Neural crest cell (in vitro differentiated cells): ENCODE data around the gene LSS. TPM values are rescaled to one million over a fixed set of nuclear protein-coding genes. Genes with fewer than 3 reads are reported as not detected.
"Not testable (repeated sequence)": the region's sequence is repeated elsewhere in the genome, so short reads cannot be mapped to it uniquely, and the experiment has no call there.

Source experiments
- DNase-seq: peaks from one replicate; pipeline ENCODE4 v3.0.0; 2021; ENCODE audit warnings: low read depth, mixed read lengths, low spot score
- H3K27ac Mint-ChIP-seq: one replicate; pipeline ENCODE4 v1.8.0; 2021; ENCODE audit warnings: mild to moderate bottlenecking, mixed read lengths; ENCODE audit not compliant: unreplicated experiment
- H3K27me3 Mint-ChIP-seq: 2 replicates; pipeline ENCODE4 v1.8.0; 2021; ENCODE audit warnings: low read depth, mild to moderate bottlenecking, mixed read lengths
- H3K36me3 Mint-ChIP-seq: 2 replicates; pipeline ENCODE4 v1.8.0; 2021; ENCODE audit warnings: low read depth, mild to moderate bottlenecking, mixed read lengths
- H3K4me1 Mint-ChIP-seq: 2 replicates; pipeline ENCODE4 v1.8.0; 2021; ENCODE audit warnings: mixed read lengths
- H3K4me3 Mint-ChIP-seq: one replicate; pipeline ENCODE4 v1.8.0; 2021; ENCODE audit warnings: mild to moderate bottlenecking, mixed read lengths
- H3K9me3 Mint-ChIP-seq: 2 replicates; pipeline ENCODE4 v1.8.0; 2021; ENCODE audit warnings: mixed read lengths
- total RNA-seq: library from RNA; stranded (reverse); gene quantifications from 2 replicates; pipeline ENCODE4 v1.2.1, GENCODE V29; 2021
- TF ChIP-seq, protein P1 (sequence below): fragments of 200-600 bp; sonication (generic); conservative IDR thresholded peaks from 2 replicates; pipeline ENCODE4 v1.5.0; 2021; ENCODE audit warnings: antibody characterized with exemption, mild to moderate bottlenecking

The LSS gene
- total RNA-seq, 1 donor from 2014 or later = 225 TPM

DNA sequence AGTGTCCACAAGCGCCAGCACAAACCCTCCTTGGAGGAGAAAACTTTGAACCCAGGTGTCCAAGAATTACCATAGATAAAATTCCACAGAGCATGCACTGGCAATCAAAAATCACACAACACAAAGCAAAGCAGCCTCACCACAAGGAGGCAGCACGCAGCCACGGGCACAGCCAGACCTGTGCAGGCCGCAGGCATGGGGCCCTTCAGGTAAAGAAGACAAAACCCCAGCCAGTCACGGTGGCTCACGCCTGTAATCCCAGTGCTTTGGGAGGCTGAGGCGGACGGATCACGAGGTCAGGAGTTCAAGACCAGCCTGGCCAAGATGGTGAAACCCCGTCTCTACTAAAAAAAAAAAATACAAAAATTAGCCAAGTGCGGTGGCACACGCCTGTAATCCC, 81.1 kb downstream of the LSS start:
- DNase-seq, H3K4me3 Mint-ChIP-seq, H3K36me3 Mint-ChIP-seq, H3K9me3 Mint-ChIP-seq, H3K27ac Mint-ChIP-seq: not testable (repeated sequence)
- Mint-ChIP-seq H3K4me1 (peaks cover 19% of the 10 kb centered on the region), H3K27me3 (peaks cover 16% of the 10 kb centered on the region)
- TF ChIP-seq, protein P1, sequence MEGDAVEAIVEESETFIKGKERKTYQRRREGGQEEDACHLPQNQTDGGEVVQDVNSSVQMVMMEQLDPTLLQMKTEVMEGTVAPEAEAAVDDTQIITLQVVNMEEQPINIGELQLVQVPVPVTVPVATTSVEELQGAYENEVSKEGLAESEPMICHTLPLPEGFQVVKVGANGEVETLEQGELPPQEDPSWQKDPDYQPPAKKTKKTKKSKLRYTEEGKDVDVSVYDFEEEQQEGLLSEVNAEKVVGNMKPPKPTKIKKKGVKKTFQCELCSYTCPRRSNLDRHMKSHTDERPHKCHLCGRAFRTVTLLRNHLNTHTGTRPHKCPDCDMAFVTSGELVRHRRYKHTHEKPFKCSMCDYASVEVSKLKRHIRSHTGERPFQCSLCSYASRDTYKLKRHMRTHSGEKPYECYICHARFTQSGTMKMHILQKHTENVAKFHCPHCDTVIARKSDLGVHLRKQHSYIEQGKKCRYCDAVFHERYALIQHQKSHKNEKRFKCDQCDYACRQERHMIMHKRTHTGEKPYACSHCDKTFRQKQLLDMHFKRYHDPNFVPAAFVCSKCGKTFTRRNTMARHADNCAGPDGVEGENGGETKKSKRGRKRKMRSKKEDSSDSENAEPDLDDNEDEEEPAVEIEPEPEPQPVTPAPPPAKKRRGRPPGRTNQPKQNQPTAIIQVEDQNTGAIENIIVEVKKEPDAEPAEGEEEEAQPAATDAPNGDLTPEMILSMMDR = peak; percentile 64

GRCh38 chr21:46146856-46147255, 81.7 kb downstream of the LSS start:
- peaks cover 22% of the 10 kb centered on the region for H3K27me3 Mint-ChIP-seq
- H3K4me1 Mint-ChIP-seq = peaks cover 19% of the 10 kb centered on the region
- H3K9me3 Mint-ChIP-seq = no peaks in the 10 kb centered on the region
- no peaks in the 10 kb centered on the region for H3K36me3 Mint-ChIP-seq
- TF ChIP-seq, protein P1 = no peak
- H3K4me3 Mint-ChIP-seq = peak overlapping the region; percentile 22
- DNase-seq = no peak
- no peak overlapping the region for H3K27ac Mint-ChIP-seq

DNA sequence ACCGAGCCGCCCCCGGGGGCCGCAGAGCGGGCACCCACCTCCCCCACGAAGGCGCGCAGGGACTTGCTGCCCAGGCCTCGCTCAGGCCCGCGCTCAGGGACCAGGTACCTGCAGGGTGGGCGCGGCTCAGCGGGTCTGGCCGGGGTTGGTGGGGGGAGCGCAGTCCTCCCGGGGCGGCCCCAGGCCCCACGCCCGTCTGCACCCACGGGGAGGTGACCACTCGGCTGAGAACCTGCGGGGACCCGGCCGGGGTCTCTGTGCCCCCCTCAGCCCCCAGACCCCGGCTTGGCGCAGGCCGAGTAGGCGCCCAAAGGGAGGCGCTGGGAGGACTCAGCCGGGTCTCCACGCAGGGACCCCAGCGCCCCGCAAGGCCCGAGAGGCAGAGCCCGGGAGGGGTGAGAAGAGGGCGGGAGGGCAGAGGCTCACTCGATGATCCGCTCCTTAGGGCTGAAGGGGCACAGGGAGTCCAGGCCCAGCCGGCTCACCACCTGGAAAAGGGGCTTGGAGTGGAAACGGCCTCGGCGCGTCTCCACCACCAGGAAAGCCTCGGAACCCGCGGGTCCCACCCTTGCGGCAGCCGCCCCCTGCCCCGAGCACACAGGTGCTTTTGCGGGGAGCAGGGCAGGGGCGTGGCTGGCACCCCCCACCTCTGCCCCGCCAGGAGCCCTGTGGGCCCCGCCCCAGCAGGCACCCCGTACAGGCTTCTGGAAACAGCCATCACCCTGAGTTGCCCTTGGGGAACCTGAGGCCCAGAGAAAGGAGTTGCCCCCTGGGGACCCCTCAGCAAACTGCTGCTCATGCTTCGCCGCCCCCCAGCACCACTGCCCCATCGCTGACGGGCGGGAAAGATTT, 82.5 kb downstream of the LSS start:
- Mint-ChIP-seq H3K27me3 (peaks cover 30% of the 10 kb centered on the region), H3K27ac (no peak overlapping the region), H3K36me3 (no peaks in the 10 kb centered on the region), H3K4me3 (no peak overlapping the region), H3K4me1 (peaks cover 19% of the 10 kb centered on the region), H3K9me3 (no peaks in the 10 kb centered on the region)
- no peak for DNase-seq
- TF ChIP-seq, protein P1 = no peak

GRCh38 chr21:46145159-46145839, 83.3 kb downstream of the LSS start:
- Mint-ChIP-seq H3K27me3 (peaks cover 38% of the 10 kb centered on the region), H3K27ac (no peak overlapping the region), H3K9me3 (no peaks in the 10 kb centered on the region), H3K4me1 (peaks cover 19% of the 10 kb centered on the region), H3K4me3 (no peak overlapping the region), H3K36me3 (no peaks in the 10 kb centered on the region)
- no peak for DNase-seq
- TF ChIP-seq, protein P1 = no peak

- no peaks in the 10 kb centered on the region for H3K36me3 Mint-ChIP-seq
- H3K4me3 Mint-ChIP-seq = no peak overlapping the region
- H3K27me3 Mint-ChIP-seq = peaks cover 45% of the 10 kb centered on the region
- no peak overlapping the region for H3K27ac Mint-ChIP-seq
- DNase-seq = no peak
- no peaks in the 10 kb centered on the region for H3K9me3 Mint-ChIP-seq
- peaks cover 19% of the 10 kb centered on the region for H3K4me1 Mint-ChIP-seq
- TF ChIP-seq, protein P1 = no peak
Measured at GRCh38 chr21:46144464-46145070, 84.0 kb downstream of the LSS start.
